ENCODE results near the gene KNG1. TPM values are rescaled to one million over a fixed set of nuclear protein-coding genes. Genes with fewer than 3 reads are reported as not detected.
"Not testable (repeated sequence)": the region's sequence is repeated elsewhere in the genome, so short reads cannot be mapped to it uniquely, and the experiment has no call there.

Gene KNG1
- total RNA-seq (2014; rRNA removed; shearing (Covaris generic)), result not detected in 2 replicates

DNA sequence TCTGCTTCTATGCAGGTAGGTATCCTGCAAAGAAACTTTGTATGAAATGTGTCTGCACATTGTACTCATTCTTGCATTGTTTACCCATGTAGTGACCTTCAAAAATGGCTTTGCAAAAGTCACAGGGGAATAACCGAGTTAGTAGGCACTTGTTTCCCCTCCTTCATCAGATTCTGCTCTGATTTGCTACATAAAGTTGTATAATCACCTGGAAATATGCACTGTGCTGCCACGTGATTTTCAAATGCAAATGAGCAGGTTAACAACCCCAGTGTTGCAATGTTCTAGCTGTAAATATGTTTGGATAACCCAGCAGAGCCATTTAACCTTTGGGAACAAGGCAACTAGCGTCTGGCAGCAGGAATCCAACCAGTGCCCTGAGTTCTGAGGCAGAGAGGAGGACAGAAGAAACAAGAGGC, at the start of gene KNG1:
TSS of gene KNG1 (plus strand) at position 321 of the 419 bp plus-strand sequence. CDS start 184 bp downstream, outside the sequence.
- no peak for DNase-seq (ENCODE audit: low read depth)

DNA sequence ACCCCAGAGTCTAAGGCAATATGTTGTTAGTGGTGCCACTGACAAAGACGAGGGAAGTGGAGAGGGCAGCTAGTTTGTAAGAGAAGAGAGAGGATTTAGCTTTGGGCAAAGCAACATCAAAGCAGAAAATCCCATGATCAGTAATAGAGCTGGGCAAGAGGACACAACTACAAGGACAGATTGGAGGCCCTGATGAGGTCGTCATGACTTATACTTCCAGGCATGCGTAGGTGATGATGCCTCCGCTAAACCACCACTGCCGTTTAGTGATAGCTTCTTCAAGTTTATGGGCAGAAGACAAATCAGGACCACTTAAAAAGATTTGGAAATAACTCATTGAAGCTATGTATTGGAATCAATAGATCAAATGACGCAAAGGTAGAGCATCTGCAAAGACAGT, 48.7 kb upstream of the KNG1 start:
- DNase-seq (ENCODE audit: low read depth), result no peak

DNA sequence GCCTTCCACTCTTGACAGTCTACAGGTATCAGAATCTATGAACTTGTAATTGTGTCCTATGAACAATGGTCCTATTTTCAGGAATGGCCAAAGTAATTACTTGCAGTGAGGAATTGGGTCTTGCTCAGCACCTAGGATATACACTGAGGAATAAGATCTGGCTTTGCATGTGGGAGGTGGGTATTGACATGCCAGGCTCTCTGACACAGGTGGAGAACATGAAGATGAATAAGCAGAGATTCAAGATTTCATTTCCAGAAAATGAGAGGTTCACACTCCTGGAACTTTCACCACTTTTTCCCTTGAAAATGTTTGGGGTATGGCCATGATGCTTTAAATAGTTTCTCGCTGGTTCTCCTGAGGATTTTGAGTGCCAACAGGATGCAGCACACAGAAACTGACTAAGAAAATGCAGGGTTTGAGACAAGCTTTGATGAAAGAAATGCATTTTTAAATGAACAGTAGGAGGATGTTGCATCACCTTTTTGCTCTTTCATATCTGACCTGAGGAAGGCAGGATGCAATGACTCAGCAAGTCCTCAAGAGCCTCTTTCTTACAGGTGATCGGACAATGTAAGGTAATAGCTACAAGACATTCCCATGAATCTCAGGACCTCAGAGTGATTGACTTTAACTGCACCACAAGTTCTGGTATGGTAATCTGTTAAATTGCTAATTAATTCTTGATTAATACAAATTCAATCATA, 47.6 kb upstream of the KNG1 start:
- no peak for DNase-seq (ENCODE audit: low read depth)

DNA sequence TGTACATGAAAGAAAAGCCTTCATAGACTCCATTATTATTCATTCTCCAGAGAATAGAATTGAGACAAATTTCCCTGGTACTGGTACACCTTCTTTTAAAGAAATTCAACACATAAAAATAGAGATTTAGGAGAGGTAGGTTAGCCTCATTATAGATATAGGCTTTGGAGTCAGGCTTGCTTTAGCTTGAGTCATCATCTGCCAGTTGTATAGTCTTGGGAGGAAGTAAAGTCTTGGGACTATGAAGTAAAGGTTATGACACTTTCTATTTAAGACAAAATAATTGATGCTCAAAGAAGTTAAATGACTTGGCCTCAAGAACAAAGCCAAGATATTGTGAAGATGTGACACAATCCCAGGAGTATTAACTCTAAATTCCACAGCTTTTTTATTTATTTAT, 47.0 kb upstream of the KNG1 start:
- DNase-seq (ENCODE audit: low read depth), result no peak

DNA sequence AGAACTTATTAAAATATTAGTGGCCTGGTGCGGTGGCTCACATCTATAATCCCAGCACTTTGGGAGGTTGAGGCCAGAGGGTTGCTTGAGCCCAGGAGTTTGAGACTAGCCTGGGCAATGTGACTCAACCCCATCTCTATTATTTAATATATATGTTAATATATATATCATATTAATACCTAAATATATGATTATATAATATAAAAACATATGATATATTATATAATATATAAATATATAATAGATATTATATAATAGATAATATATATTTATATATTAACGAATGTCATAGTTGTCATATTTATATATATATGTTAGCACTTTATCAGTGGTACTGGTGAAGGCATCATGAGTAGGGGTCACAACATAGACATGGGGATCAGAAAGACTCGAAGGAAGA, 46.1 kb upstream of the KNG1 start:
- no peak for DNase-seq (ENCODE audit: low read depth)

DNA sequence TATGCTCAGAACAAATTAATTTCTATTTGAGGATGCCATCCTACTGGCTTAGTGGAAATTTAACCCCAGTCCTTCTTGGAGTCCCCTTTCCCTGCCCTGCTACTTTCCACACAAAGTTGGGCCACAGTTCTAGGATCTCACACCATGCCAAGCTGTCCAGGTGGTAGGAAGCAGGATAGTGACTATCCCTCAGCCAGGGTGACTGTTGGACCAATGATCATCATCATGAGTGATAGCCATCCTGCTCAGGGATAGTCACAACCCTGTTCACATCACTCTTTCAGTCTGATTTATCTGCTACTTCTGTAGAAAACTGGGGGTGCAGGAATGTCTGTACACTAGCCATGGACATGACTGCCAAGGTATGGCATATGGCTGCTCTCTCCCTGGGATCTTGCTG, 38.6 kb upstream of the KNG1 start:
- no peak for DNase-seq (ENCODE audit: low read depth)

DNA sequence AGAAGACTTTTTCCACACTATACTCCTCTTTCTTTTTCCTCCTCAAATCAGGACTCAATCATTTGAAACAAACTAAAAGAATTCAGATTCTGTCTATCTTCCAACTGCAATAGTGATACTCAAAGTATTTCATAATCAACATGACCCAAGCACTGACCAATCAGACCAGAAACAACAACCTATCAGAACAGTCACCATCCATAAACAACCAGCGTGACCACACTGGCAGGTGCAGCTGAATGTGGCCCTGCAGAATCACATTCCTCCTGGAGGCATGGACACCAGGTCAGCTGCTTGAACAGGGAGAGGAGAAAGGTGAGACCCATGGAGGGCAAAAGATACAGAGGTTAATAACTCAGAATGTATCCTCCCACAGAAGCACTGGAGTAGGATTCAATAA, 38.0 kb upstream of the KNG1 start:
- no peak for DNase-seq (ENCODE audit: low read depth)

DNA sequence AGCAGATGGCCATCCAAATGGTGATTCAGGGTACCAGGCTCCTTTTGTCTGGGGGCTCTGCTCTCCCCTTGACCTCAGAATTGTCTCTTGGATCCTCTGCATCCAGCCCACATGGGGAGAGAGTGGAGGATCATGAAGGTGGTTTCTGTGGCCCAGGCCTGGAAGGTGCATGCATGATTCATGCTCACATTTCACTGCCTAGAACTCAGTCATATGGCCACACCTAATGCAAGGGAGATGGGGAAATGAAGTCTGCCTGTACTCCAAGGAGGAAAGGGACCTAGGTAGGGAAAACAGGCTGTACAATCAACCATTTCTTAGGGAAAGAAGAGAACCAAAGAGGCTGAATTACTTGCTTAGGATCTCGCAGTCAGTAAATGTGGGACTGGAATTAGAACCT, 36.3 kb upstream of the KNG1 start:
- DNase-seq (ENCODE audit: low read depth), result no peak

DNA sequence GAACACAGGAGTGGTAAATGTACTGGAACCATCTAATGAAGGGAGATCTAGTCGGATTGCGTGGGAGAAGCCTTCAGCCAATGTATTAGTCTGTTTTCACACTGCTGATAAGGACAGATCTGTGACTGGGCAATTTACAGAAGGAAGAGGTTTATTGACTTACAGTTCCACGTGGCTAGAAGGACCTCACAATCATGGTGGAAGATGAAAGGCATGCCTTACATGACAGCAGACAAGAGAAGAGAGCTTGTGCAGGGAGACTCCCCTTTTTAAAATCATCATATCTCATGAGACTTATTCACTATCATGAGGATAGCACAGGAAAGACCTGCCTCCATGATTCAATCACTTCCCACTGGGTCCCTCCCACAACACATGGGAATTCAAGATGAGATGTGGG, 34.3 kb upstream of the KNG1 start:
- no peak for DNase-seq (ENCODE audit: low read depth)

DNA sequence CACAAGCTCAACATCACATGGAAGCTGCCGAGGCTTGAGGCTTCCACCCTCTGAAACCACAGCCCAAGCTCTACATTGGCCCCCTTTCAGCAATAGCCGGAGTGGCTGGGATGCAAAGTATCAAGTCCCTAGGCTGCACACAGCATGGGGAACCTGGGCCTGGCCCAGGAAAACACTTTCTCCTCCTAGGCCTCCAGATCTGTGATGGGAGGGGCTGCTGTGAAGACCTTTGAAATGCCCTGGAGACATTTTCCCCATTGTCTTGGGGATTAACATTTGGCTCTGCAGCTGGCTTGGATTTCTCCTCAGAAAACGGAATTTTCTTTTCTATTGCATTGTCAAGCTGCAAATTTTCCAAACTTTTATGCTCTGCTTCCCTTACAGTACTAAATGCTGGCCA, 33.2 kb upstream of the KNG1 start:
- DNase-seq (ENCODE audit: low read depth), result no peak

DNA sequence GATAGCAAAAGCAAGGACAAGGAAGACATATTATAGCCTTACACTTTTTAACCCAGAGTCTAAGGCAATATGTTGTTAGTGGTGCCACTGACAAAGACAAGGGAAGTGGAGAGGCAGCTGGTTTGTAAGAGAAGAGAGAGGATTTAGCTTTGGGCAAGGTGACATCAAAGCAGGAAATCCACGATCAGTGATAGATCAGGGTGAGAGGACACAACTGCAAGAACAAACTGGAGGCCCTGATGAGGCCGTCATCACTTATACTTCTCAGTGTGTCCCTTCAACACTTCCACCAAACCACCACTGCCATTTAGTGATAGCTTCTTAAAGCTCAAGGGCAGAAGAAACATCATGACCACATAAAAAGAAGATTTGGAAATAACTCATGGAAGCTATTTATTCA, 30.7 kb upstream of the KNG1 start:
- not testable (repeated sequence) for DNase-seq (ENCODE audit: low read depth)

DNA sequence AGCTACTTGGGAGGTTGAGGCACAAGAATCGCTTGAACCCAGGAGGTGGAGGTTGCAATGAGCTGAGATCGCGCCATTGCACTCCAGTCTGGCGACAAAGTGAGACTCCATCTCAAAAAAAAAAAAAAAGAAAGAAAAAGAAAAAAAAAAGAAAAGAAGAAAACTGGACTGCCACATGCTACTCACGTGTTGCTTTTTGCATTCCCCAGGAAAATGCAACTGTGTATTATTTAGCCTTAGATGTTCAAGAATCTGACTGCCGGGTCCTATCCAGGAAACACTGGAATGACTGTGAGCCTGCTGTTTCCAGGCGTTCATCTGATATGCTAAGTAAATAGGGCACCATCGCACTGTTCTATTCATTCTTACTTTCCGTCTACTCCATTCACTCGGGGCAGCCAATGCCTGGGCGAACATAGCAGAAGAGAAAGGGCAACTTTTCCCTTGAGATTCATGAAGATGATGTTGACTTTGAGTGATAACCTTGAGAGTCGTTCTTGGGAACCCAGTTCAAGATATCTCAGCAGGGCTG, 30.0 kb upstream of the KNG1 start:
- DNase-seq (ENCODE audit: low read depth), result no peak

DNA sequence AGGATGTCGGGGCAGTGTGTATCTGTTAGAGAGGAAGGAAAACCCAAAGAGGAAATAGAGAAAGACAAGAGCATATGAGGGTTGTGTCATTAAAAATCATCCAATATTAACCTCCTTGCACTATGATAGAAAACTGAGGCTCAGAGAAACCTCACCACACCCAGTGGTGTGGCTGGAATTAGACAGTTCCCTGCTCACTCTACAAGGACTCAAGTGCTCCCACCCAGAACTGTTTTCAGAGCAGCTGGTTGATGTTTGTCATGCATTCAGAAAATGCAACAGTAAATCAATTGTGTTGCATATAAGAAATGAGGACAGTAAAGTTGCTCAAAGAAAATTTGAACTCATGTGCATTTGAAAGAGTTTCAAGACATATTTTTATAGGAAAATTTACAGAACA, 26.9 kb upstream of the KNG1 start:
- DNase-seq (ENCODE audit: low read depth), result not testable (repeated sequence)

DNA sequence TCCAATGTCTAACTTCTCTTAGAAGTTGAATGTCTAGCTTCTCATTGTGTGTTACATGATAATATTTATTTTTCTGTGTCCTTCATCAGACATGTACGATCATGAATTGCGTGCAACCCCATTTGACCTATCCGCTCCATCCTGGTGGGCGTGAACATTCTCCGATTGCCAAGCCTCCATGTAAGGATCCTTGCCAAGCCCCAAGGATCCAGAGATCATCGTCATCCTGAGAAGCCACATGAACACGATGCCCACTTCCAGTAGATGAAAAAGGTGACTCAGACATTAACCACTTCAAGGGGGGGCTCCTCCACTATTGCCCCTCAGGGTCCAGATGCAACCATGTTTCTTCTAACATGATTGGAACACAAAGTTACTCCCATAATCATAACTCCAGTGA, 25.5 kb upstream of the KNG1 start:
- DNase-seq (ENCODE audit: low read depth), result peak; percentile 9

DNA sequence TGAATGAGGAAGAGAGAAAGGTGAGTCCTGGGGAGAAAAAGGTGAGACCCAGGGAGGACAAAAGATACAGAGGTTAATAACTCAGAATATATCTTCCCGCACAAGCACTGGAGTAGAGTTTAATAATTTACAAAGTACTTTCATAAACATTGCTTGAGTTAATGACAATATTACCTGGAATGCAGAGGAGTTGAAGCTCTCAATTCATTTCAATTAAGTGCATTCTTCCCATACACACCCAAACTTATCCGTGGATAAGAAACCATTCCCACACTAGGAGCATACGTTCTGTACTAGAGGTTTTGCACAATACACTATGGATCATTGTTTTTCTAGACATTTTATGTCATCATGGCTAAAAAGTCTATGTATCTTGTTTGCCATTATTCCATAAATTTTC, 23.3 kb upstream of the KNG1 start:
- no peak for DNase-seq (ENCODE audit: low read depth)

DNA sequence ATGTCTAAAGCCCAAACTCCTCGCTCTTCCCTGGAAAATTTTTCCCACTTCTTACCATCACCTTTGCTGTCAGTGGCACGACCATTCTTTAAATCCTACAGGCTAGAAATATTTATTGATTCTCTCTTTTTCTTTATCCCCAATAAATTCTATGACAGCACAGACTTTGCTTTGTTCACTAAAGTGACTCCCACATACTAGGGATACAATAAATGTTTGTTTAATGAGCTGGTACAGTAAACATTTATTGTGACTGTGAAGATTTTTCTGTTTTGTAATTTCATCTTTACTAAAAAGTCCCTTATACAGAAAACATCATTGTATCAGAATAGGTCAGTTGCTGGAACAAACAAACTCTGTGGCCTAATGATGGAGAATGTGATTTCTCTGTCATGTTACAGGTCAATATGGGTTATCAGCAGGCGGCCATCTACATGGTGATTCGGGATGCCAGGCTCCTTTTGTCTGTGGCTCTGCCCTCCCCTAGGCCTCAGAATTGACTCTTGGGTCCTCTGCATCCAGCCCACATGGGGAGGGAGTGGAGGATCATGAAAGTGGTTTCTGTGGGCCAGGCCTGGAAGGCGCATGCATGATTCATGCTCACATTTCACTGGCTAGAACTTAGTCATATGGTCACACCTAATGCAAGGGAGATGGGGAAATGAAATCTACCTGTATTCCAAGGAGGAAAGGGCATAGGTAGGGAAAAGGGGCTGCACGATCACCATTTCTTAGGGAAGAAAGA, 22.7 kb upstream of the KNG1 start:
- no peak for DNase-seq (ENCODE audit: low read depth)

DNA sequence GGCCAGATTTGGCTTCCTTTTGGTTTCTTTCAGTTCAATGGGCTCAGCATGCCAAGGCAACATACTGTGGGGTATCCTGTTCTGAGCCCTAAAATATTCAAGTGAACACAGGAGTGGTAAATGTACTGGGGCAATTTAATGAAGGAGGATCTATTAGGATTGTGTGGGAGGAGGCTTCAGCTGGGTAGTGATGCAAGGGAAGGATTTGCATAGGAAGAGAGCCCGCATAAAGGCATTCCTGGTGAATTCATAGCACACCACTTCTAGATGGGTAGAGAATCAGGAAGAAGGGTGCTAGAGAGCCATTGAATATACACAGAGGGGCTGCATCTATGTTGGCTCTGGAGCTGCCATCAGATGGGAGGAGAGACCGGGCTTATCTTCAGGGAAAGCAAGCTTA, 20.6 kb upstream of the KNG1 start:
- DNase-seq (ENCODE audit: low read depth), result no peak

DNA sequence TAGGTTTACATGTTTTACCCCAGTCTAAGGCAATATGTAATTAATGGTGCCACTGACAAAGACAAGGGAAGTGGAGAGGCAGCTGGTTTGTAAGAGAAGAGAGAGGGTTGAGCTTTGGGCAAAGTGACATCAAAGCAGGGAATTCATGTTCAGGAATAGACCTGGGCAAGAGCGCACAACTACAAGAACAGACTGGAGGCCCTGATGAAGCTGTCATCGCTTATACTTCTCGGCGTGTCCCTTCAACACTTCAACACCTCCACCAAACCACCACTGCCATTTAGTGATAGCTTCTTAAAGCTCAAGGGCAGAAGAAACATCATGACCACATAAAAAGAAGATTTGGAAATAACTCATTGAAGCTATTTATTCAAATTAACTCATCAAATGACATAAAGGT, 19.6 kb upstream of the KNG1 start:
- DNase-seq (ENCODE audit: low read depth), result no peak

DNA sequence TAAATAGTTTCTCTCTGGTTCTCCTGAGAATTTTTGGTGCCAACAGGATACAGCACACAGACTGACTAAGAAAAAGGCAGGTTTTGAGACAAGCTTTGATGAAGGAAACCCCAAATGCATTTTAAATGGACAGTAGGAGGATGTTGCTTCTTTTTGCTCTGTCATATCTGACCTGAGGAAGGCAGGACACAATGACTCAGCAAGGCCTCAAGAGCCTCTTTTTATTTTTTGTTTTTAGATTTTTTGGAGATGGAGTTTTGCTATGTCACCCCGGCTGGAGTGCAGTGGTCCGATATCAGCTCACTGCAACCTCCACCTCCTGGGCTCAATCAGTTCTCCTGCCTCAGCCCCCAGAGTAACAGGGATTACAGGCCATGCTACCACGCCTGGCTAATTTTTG, 16.9 kb upstream of the KNG1 start:
- DNase-seq (ENCODE audit: low read depth), result no peak

DNA sequence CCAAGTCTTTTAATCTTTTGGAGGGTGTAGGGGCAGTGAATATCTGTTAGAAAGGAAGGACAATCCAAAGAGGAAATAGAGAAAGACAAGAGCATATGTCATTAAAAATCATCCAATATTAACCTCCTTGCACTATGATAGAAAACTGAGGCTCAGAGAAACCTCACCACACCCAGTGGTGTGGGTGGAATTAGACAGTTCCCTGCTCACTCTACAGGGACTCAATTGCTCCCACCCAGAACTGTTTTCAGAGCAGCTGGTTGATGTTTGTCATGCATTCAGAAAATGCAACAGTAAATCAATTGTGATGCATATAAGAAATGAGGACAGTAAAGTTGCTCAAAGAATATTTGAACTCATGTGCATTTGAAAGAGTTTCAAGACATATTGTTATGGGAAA, 14.7 kb upstream of the KNG1 start:
- not testable (repeated sequence) for DNase-seq (ENCODE audit: low read depth)

DNA sequence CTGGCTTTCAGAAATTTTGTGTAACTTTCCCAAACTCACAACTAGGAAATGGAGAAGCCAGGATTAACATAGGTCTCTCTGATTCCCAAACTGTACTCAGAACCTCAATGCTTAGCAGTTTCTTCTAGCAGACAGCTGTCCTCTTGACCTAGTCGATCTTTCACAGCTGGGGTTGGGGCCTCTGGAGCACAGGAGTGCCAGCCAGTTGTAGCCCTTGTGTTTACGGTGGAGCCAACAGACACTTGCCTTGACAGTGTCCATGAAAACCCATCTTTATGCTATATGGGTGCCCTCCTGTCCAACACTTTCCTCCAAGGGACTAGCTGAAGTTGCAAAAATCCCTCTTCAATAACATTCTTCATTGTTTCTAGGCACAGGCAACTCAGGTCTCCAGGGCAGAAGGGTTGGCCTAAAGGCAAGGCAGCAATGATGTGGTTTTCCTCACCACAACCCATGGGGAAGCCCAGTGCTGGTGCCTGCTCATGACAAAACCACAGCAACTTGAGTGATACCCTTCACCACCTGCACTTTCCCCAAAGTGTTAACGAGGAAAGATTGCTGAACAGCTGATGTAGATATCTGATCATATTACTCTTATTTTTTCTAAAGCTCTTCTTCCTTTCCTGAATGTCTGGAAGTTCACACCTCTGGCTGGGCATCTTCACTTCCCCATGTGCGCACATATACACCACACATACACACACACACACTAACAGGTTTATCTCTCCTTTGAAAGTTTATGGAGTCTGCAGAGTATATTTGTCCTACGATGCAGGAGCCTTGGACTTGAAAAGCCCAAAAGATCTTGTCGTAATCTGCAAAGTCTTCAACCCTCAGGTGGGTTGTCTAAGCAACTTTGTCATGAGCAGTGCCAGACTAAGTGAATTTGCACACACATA, 11.0 kb upstream of the KNG1 start:
- DNase-seq (ENCODE audit: low read depth), result no peak

DNA sequence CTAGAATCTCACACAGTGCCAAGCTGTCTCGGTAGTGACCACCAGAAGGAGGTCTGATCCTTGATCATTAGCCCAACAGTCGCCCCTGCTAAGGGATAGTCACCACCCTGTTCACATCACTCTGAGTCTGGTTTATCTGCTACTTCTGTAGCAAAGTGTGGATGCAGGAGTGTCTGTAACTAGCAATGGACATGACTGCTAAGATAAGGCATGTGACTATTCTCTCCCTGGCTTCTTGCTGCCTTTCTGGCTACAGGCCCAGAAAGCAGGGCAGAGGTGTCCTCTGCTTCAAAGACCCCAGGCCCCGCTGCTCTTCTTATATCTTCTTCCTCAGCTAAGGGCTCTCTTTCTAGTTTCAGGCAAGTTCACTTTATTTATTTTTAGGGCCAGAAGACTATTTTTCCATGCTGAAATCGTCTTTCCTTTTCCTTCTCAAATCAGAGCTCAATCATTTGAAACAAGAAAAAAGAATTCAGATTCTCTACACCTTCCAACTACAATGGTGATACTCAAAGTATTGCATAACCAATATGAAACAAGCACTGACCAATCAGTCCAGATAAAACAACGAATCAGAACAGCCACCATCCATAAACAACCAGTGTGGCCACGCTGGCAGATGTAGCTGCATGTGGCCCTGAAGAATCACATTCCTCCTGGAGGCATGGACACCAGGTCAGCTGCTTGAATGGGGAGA, 8.0 kb upstream of the KNG1 start:
- no peak for DNase-seq (ENCODE audit: low read depth)
